ENCODE measurements around the gene RHBDL1. TPM values are rescaled to one million over a fixed set of nuclear protein-coding genes. Genes with fewer than 3 reads are reported as not detected.
"Not testable (repeated sequence)": the region's sequence is repeated elsewhere in the genome, so short reads cannot be mapped to it uniquely, and the experiment has no call there.

The RHBDL1 gene
- total and polyA plus RNA-seq, 4 donors = 0.35 to 0.84 (median 0.70) TPM

GRCh38 chr16:691242-691641 is 15.8 kb downstream of the RHBDL1 start:
- H3K9ac ChIP-seq (ENCODE audit: low read depth in 1 of 2, low read length in 2 of 2); H3K9me3 ChIP-seq (ENCODE audit: control insufficient read depth in 4 of 4, low read length in 3 of 4); DNase-seq (ENCODE audit: low spot score); H3K27me3 ChIP-seq (ENCODE audit: control insufficient read depth in 4 of 4, insufficient read depth in 4 of 4, low read length in 3 of 4); H3K27ac ChIP-seq (ENCODE audit: low read depth in 1 of 2, low read length in 2 of 2); H3K4me3 ChIP-seq (ENCODE audit: low read depth in 1 of 3, low read length in 3 of 3); H3K36me3 ChIP-seq (ENCODE audit: control insufficient read depth in 4 of 4, insufficient read depth in 3 of 4, low read depth in 1 of 4, low read length in 3 of 4): not testable (repeated sequence)
- WGBS = 85% methylated on average over 16 of the region's 16 CpGs
- peaks cover 14 to 30% (median 24%) of the 10 kb centered on the region in 4 donors for H3K4me1 ChIP-seq (ENCODE audit: control insufficient read depth in 4 of 4, insufficient read depth in 4 of 4, low read length in 3 of 4)

- H3K27me3 ChIP-seq (ENCODE audit: control insufficient read depth in 4 of 4, insufficient read depth in 4 of 4, low read length in 3 of 4) = peaks cover 2 to 12% (median 6%) of the 10 kb centered on the region in 4 donors
- H3K36me3 ChIP-seq (ENCODE audit: control insufficient read depth in 4 of 4, insufficient read depth in 3 of 4, low read depth in 1 of 4, low read length in 3 of 4) = peaks cover 0 to 2% (median 0%) of the 10 kb centered on the region in 4 donors
- peaks cover 14 to 30% (median 24%) of the 10 kb centered on the region in 4 donors for H3K4me1 ChIP-seq (ENCODE audit: control insufficient read depth in 4 of 4, insufficient read depth in 4 of 4, low read length in 3 of 4)
- no peak overlapping the region for H3K9ac ChIP-seq (ENCODE audit: low read depth in 1 of 2, low read length in 2 of 2)
- WGBS = 67% methylated on average over 10 of the region's 10 CpGs
- no peak overlapping the region for H3K27ac ChIP-seq (ENCODE audit: low read depth in 1 of 2, low read length in 2 of 2)
- H3K9me3 ChIP-seq (ENCODE audit: control insufficient read depth in 4 of 4, low read length in 3 of 4) = no peaks in the 10 kb centered on the region
- no peak for DNase-seq (ENCODE audit: low spot score)
- no peak overlapping the region for H3K4me3 ChIP-seq (ENCODE audit: low read depth in 1 of 3, low read length in 3 of 3)
- TF ChIP-seq GABPA (IDR thresholded peaks at IDR 0.05 in 1 of 2, conservative IDR thresholded peaks at IDR 0.05 in 1 of 2) = no peak
- no peak for TF ChIP-seq EGR1 (IDR thresholded peaks at IDR 0.05; ENCODE audit: low read depth in 2 of 2)
- no peak for TF ChIP-seq REST (IDR thresholded peaks at IDR 0.05)
- TF ChIP-seq HNF4G (IDR thresholded peaks at IDR 0.05) = no peak
- TF ChIP-seq TAF1 (conservative IDR thresholded peaks at IDR 0.05) = no peak
- TF ChIP-seq RXRA (IDR thresholded peaks at IDR 0.05) = no peak
- TF ChIP-seq FOXA2 (IDR thresholded peaks at IDR 0.05) = no peak
- TF ChIP-seq ZBTB33 (IDR thresholded peaks at IDR 0.05) = no peak
- TF ChIP-seq HNF4A (conservative IDR thresholded peaks at IDR 0.05) = no peak
- TF ChIP-seq RAD21 (IDR thresholded peaks at IDR 0.05) = no peak
- TF ChIP-seq JUND (IDR thresholded peaks at IDR 0.05) = no peak
Measured at GRCh38 chr16:692356-693108, 17.1 kb downstream of the RHBDL1 start.

- H3K9me3 ChIP-seq (ENCODE audit: control insufficient read depth in 4 of 4, low read length in 3 of 4) = no peaks in the 10 kb centered on the region
- no peaks in the 10 kb centered on the region for H3K36me3 ChIP-seq (ENCODE audit: control insufficient read depth in 4 of 4, insufficient read depth in 3 of 4, low read depth in 1 of 4, low read length in 3 of 4)
- 41% methylated on average over 22 of the region's 22 CpGs for WGBS
- DNase-seq (ENCODE audit: low spot score) = no peak
- H3K27ac ChIP-seq (ENCODE audit: low read depth in 1 of 2, low read length in 2 of 2) = no peak overlapping the region
- H3K27me3 ChIP-seq (ENCODE audit: control insufficient read depth in 4 of 4, insufficient read depth in 4 of 4, low read length in 3 of 4) = peaks cover 2 to 12% (median 7%) of the 10 kb centered on the region in 4 donors
- peaks cover 14 to 30% (median 24%) of the 10 kb centered on the region in 4 donors for H3K4me1 ChIP-seq (ENCODE audit: control insufficient read depth in 4 of 4, insufficient read depth in 4 of 4, low read length in 3 of 4)
- H3K9ac ChIP-seq (ENCODE audit: low read depth in 1 of 2, low read length in 2 of 2) = no peak overlapping the region
- H3K4me3 ChIP-seq (ENCODE audit: low read depth in 1 of 3, low read length in 3 of 3) = no peak overlapping the region
- no peak for TF ChIP-seq RXRA (IDR thresholded peaks at IDR 0.05)
- TF ChIP-seq SP1 (IDR thresholded peaks at IDR 0.05) = no peak
- TF ChIP-seq EGR1 (IDR thresholded peaks at IDR 0.05; ENCODE audit: low read depth in 2 of 2) = no peak
- no peak for TF ChIP-seq RAD21 (IDR thresholded peaks at IDR 0.05)
- no peak for TF ChIP-seq MAX (IDR thresholded peaks at IDR 0.05)
- no peak for TF ChIP-seq HNF4G (IDR thresholded peaks at IDR 0.05)
- TF ChIP-seq GABPA (IDR thresholded peaks at IDR 0.05 in 1 of 2, conservative IDR thresholded peaks at IDR 0.05 in 1 of 2) = no peak
- TF ChIP-seq CTCF (IDR thresholded peaks at IDR 0.05; ENCODE audit: low read depth, low read length, missing input control) = no peak
- no peak for TF ChIP-seq YY1 (IDR thresholded peaks at IDR 0.05)
- no peak for TF ChIP-seq REST (IDR thresholded peaks at IDR 0.05)
- TF ChIP-seq JUND (IDR thresholded peaks at IDR 0.05) = no peak
Measured at GRCh38 chr16:693364-693763, 17.9 kb downstream of the RHBDL1 start.

Data from liver (tissue), 9 donors.